ENCODE data around the gene NR2C2AP. TPM values are rescaled to one million over a fixed set of nuclear protein-coding genes. Genes with fewer than 3 reads are reported as not detected.

NR2C2AP gene
- total RNA-seq, 1 donor from 2014 or later = 48.3 TPM

DNA sequence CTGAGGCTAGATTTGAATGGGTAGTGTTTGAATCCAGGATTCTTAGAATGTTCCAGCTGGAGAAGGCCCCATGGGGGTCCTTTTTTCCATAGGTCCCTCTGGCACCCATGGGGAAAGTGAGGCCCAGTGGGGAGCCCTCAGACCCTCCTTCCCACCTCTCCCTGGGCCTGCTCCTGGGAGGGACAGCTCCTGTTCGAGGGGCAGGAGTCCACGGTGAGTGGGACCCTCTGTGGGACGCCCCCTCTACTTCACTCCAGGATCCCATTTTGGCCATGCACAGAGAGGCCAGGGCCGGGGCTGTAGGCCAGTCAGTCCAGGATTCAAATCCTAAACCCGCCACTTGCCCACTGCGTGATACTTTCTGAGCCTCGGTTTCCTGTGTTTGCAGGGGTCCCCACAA is 40.7 kb downstream of the NR2C2AP start:
- H3K4me3 Mint-ChIP-seq = no peak overlapping the region
- no peaks in the 10 kb centered on the region for H3K9me3 Mint-ChIP-seq
- peaks cover 2% of the 10 kb centered on the region for H3K4me1 Mint-ChIP-seq
- intact Hi-C loops (cut with micrococcal nuclease) = no loop called here
- no peak overlapping the region for H3K27ac Mint-ChIP-seq
- no peak for DNase-seq
- H3K27me3 Mint-ChIP-seq = no peaks in the 10 kb centered on the region
- H3K36me3 Mint-ChIP-seq (ENCODE audit: low read depth) = peaks cover 2% of the 10 kb centered on the region

DNA sequence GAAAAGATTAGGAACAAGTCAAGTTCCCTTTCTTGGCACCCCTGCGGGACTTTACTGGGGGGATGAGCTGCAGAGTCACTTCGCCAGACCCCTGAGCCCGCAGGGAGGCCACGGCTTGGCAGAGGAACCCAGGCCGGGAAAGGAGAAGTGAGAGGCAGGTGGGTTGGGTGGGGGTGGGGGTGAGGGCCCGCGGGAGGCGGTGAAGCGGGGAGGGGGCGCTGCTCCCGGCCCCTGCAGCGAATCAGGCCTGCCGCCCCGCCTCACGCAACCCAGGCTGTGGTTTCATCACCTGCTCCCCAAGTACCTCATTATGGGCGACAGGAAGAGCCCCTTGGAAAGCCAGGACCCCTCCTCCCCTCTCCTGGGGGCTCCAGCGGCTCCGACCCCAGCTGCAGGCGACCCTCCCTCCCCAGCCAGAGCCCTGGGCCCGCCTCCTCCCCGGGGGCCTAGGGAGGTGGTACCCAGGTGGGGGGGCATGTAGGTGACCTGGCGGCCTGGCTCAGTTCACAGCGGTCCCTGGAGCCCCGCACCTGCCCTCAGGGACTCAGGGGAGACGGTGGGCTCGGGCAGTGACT is 42.7 kb downstream of the NR2C2AP start:
- H3K4me1 Mint-ChIP-seq = peaks cover 2% of the 10 kb centered on the region
- no peak overlapping the region for H3K27ac Mint-ChIP-seq
- DNase-seq = no peak
- no peaks in the 10 kb centered on the region for H3K27me3 Mint-ChIP-seq
- no peak overlapping the region for H3K4me3 Mint-ChIP-seq
- no peaks in the 10 kb centered on the region for H3K9me3 Mint-ChIP-seq
- peaks cover 8% of the 10 kb centered on the region for H3K36me3 Mint-ChIP-seq (ENCODE audit: low read depth)
- intact Hi-C loops (cut with micrococcal nuclease) = no loop called here

DNA sequence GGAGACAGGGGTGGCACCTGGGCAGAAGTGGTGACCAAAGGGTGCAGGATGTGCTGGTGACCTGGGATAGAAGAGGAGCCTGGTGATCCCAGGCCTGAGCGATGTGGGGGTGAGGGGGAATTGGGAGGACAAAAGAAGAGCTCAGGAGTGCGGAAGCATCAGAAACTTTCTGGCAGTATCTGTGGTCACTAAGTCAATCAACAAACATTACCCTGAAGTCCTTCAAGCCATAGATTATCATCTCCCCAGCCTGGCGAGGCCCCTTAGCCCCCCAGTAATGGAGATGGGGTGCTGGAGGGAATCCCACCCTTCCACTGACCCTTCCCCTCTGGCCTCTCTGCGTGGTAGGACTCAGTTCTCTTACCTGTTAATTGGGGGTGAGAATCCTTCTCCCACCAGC is 43.7 kb downstream of the NR2C2AP start:
- Mint-ChIP-seq H3K9me3 (no peaks in the 10 kb centered on the region), H3K4me3 (no peak overlapping the region), H3K27me3 (no peaks in the 10 kb centered on the region), H3K27ac (no peak overlapping the region), H3K4me1 (peaks cover 2% of the 10 kb centered on the region), H3K36me3 (ENCODE audit: low read depth) (peaks cover 9% of the 10 kb centered on the region)
- intact Hi-C loops (cut with micrococcal nuclease) = no loop called here
- DNase-seq = no peak

GRCh38 chr19:19157808-19158207 is 45.4 kb downstream of the NR2C2AP start:
- intact Hi-C loops (cut with micrococcal nuclease) = no loop called here
- H3K4me1 Mint-ChIP-seq = peaks cover 2% of the 10 kb centered on the region
- no peak overlapping the region for H3K27ac Mint-ChIP-seq
- H3K27me3 Mint-ChIP-seq = no peaks in the 10 kb centered on the region
- H3K36me3 Mint-ChIP-seq (ENCODE audit: low read depth) = peaks cover 9% of the 10 kb centered on the region
- DNase-seq = no peak
- H3K4me3 Mint-ChIP-seq = no peak overlapping the region
- H3K9me3 Mint-ChIP-seq = no peaks in the 10 kb centered on the region

GRCh38 chr19:19155495-19156219 is 47.6 kb downstream of the NR2C2AP start:
- Mint-ChIP-seq H3K27ac (no peak overlapping the region), H3K36me3 (ENCODE audit: low read depth) (peaks cover 9% of the 10 kb centered on the region), H3K9me3 (no peaks in the 10 kb centered on the region), H3K27me3 (no peaks in the 10 kb centered on the region), H3K4me3 (no peak overlapping the region), H3K4me1 (peaks cover 2% of the 10 kb centered on the region)
- intact Hi-C loops (cut with micrococcal nuclease) = no loop called here
- no peak for DNase-seq

- Mint-ChIP-seq H3K4me1 (peaks cover 2% of the 10 kb centered on the region), H3K27ac (no peak overlapping the region), H3K36me3 (ENCODE audit: low read depth) (peaks cover 9% of the 10 kb centered on the region), H3K4me3 (no peak overlapping the region), H3K27me3 (no peaks in the 10 kb centered on the region), H3K9me3 (no peaks in the 10 kb centered on the region)
- intact Hi-C loops (cut with micrococcal nuclease) = no loop called here
- DNase-seq = no peak
These were observed 48.3 kb downstream of the NR2C2AP start for GRCh38 chr19:19154768-19155494.

DNA sequence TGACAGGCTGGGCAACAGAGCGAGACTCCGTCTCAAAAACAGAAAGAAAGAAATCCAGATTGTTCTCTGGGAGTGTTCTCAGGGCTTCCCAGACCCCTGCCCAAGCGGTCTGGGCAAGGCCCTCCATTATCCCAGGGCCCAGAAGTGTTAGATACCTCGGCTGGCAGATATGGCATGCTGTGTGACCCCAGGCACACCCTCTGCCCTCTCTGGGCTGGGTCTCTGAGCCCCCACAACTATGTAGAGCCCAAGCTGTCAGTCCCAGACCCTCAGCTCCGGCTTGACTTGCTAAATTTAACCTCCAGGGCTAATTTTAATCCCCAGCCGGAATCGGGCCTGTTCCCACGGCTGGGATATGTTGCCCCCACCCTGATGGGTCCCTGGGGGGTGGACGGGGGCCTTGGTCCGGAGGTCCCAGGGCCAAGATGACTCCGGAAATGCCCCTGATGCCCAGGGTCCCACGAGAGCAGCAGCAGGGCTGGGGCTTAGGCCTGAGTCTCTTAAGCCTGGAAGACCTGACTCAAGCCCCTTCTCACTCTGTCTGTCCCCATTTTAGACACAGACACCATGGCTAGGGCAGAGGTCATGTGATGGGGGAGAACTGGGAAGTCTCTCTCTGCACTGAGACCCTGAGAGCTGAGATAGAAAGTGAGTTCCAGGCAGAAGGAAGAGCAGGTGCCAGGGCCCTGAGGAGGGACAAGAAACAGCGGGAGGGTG is 50.4 kb downstream of the NR2C2AP start:
- H3K4me1 Mint-ChIP-seq = no peaks in the 10 kb centered on the region
- H3K36me3 Mint-ChIP-seq (ENCODE audit: low read depth) = peaks cover 14% of the 10 kb centered on the region
- no peak overlapping the region for H3K4me3 Mint-ChIP-seq
- no peak for DNase-seq
- no peaks in the 10 kb centered on the region for H3K27me3 Mint-ChIP-seq
- no peaks in the 10 kb centered on the region for H3K9me3 Mint-ChIP-seq
- intact Hi-C loops (cut with micrococcal nuclease) = no loop called here
- H3K27ac Mint-ChIP-seq = no peak overlapping the region

- Mint-ChIP-seq H3K9me3 (no peaks in the 10 kb centered on the region), H3K27me3 (no peaks in the 10 kb centered on the region), H3K36me3 (ENCODE audit: low read depth) (peaks cover 15% of the 10 kb centered on the region), H3K27ac (no peak overlapping the region), H3K4me1 (no peaks in the 10 kb centered on the region), H3K4me3 (no peak overlapping the region)
- DNase-seq = no peak
- intact Hi-C loops (cut with micrococcal nuclease) = no loop called here
These were observed 51.8 kb downstream of the NR2C2AP start for GRCh38 chr19:19151418-19151817.

Other genes starting within 250 kb of the NR2C2AP start
- 114 and 128 TPM in 2 replicates for gene SUGP2, start 169.9 kb downstream of the NR2C2AP start, total RNA-seq
- 57.7 and 61.9 TPM in 2 replicates for gene ARMC6, start 169.8 kb downstream of the NR2C2AP start, total RNA-seq
- gene SLC25A42, start 139.4 kb downstream of the NR2C2AP start, total RNA-seq = 8.0 and 8.1 TPM in 2 replicates
- gene TMEM161A, start 64.9 kb downstream of the NR2C2AP start, total RNA-seq = 40.7 and 44.1 TPM in 2 replicates
- gene MEF2B, start 33.2 kb downstream of the NR2C2AP start, total RNA-seq = 2.9 and 3.0 TPM in 2 replicates
- 34.8 and 38.9 TPM in 2 replicates for gene BORCS8, start 11.3 kb downstream of the NR2C2AP start, total RNA-seq
- 111 and 113 TPM in 2 replicates for gene RFXANK, start 11.2 kb downstream of the NR2C2AP start, total RNA-seq
- 0.02 TPM in 1 of 2 replicates, not detected in the other for gene NCAN, start 8.5 kb upstream of the NR2C2AP start, total RNA-seq
- gene TM6SF2, start 69.9 kb upstream of the NR2C2AP start, total RNA-seq = not detected in 2 replicates
- 71.2 and 72.0 TPM in 2 replicates for gene SUGP1, start 117.1 kb upstream of the NR2C2AP start, total RNA-seq
- gene MAU2, start 117.4 kb upstream of the NR2C2AP start, total RNA-seq = 61.8 and 73.0 TPM in 2 replicates
- 134 and 135 TPM in 2 replicates for gene GATAD2A, start 202.3 kb upstream of the NR2C2AP start, total RNA-seq

All from activated CD4-positive, alpha-beta T cell treated with anti-CD3 and anti-CD28 coated beads, Interleukin-2, amount 10 ng/mL, durations not matched to agents 24 days and 14 days (primary cell).